Coronary artery (tissue), 2 donors: Measurements from ENCODE around the gene HBEGF.

Source experiments
- DNase-seq: peaks from one replicate; pipeline ENCODE4 v3.0.0-alpha.2; 2017; ENCODE audit warnings: low spot score
- H3K27ac ChIP-seq, 2 donors: fragments of 200-600 bp; sonication (generic); one replicate each; pipeline ENCODE4 v1.5.1; 2016 to 2019
- H3K4me3 ChIP-seq: fragments of 200-600 bp; sonication (generic); 2 replicates; pipeline ENCODE4 v1.5.1; 2016; ENCODE audit warnings: mild to moderate bottlenecking, moderate library complexity
- TF ChIP-seq, protein P1 (sequence below): fragments of 200-600 bp; sonication (generic); IDR thresholded peaks from one replicate; pipeline ENCODE4 v1.5.1; 2019; ENCODE audit warnings: antibody characterized with exemption

The HBEGF gene

DNA sequence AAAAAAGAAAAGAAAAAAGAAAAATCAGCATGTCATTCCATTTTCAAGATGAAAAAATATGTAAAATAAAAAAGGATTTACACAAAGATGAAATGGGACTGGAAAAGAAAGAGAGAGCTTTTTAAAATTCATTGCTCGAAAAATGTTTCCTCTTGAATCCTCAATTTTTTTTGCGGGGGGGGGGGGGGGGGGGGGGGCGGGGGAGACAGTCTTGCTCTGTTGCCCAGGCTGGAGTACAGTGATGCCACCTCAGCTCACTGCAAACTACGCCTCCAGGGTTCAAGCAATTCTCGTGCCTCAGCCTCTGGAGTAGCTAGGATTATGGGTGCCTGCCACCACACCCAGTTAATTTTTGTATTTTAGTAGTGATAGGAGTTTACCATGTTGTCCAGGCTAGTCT is 60.0 kb downstream of the HBEGF start:
- Histone ChIP-seq H3K4me3 (no peak overlapping the region), H3K27ac (no peak overlapping the region)
- TF ChIP-seq, protein P1, sequence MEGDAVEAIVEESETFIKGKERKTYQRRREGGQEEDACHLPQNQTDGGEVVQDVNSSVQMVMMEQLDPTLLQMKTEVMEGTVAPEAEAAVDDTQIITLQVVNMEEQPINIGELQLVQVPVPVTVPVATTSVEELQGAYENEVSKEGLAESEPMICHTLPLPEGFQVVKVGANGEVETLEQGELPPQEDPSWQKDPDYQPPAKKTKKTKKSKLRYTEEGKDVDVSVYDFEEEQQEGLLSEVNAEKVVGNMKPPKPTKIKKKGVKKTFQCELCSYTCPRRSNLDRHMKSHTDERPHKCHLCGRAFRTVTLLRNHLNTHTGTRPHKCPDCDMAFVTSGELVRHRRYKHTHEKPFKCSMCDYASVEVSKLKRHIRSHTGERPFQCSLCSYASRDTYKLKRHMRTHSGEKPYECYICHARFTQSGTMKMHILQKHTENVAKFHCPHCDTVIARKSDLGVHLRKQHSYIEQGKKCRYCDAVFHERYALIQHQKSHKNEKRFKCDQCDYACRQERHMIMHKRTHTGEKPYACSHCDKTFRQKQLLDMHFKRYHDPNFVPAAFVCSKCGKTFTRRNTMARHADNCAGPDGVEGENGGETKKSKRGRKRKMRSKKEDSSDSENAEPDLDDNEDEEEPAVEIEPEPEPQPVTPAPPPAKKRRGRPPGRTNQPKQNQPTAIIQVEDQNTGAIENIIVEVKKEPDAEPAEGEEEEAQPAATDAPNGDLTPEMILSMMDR: no peak
- no peak for DNase-seq

DNA sequence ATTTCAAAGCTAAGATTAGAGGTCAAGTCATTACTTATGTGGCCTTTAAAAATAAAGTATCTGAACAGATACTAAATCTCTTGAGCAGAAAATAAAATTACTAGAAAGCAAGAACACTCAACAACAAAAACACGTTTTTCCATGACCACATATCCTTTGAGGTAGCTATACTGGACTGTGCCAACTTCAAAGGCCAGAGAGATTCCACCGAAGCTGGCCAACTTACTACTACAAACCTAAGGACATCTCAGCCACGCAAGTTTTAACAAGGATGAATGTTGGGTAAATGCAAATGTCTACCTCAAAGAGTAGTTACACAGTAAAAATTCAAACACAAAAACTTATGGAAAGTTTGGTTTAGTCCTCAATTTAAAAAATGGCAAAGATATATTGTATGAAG is 62.4 kb downstream of the HBEGF start:
- Histone ChIP-seq H3K27ac (no peak overlapping the region), H3K4me3 (no peak overlapping the region)
- no peak for DNase-seq
- TF ChIP-seq, protein P1: no peak
